ENCODE data around the gene ANP32B. TPM values are rescaled to one million over a fixed set of nuclear protein-coding genes. Genes with fewer than 3 reads are reported as not detected.

Gene ANP32B
- total RNA-seq, 2 experiments from 2014 or later: 32.1 to 389 TPM

DNA sequence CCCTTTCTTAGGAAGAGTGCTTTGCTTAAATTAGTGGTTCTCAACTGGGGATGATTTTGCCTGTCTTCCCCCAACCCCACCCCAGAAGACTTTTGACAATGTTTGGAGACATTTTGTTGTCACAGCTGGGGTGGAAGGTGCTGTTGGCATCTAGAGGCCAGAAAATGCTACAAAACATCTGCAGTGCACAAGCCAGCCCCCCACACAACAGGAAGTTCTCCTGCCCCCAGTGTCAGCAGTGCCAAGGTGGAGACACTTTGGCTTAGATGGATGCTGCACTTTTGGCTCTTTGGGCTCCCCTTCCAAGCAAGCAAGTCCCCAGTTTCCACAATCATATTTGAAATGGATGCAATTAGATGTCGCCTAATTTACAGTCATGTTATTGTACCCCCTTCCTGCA, 47.9 kb upstream of the ANP32B start:
- peaks cover 21% of the 10 kb centered on the region; the same call in 1 of the 2 replicates for H3K79me2 ChIP-seq (ENCODE audit: insufficient read depth, low read depth, low read length)
- H3K4me2 ChIP-seq (ENCODE audit: low read length): peak overlapping the region; percentile 66
- peaks cover 100% of the 10 kb centered on the region for H3K4me1 ChIP-seq (ENCODE audit: insufficient read depth, low read length, poor library complexity, severe bottlenecking)
- intact Hi-C loops (cut with micrococcal nuclease; ENCODE audit: unreplicated experiment): loop anchor here (5.0 kb wide), 1 partner anchor 172 kb away; no protein-coding TSS in a partner anchor
- peak overlapping the region; percentile 91 for H3K27ac ChIP-seq (ENCODE audit: low read depth, low read length, poor library complexity, severe bottlenecking)
- no peaks in the 10 kb centered on the region for H3K9me2 ChIP-seq (ENCODE audit: insufficient read depth, low read length)
- H4K20me1 ChIP-seq (ENCODE audit: insufficient read depth, low read length): no peaks in the 10 kb centered on the region
- no peaks in the 10 kb centered on the region for H3K9me3 ChIP-seq (ENCODE audit: low read length)
- no TSS peak for BruUV-seq (replicated peaks)
- peak overlapping the region; percentile 49 for H3K4me3 ChIP-seq (ENCODE audit: low read depth, low read length, poor library complexity, severe bottlenecking)
- TF ChIP-seq EZH2phosphoT487 (IDR thresholded peaks at IDR 0.05; ENCODE audit: borderline replicate concordance, low read depth, low read length): no peak
- TF ChIP-seq CTCF (conservative IDR thresholded peaks at IDR 0.05; ENCODE audit: low read length): no peak
- peak overlapping the region; percentile 45; the same call in 1 of the 2 replicates for H2AFZ ChIP-seq (ENCODE audit: low read length)
- H3K36me3 ChIP-seq (ENCODE audit: insufficient read depth, low read length): no peaks in the 10 kb centered on the region; the same call in 1 of the 2 replicates
- DNase-seq (ENCODE audit: low spot score): peak; percentile 55
- CTCF ChIA-PET (ENCODE audit: unreplicated experiment): interaction anchor here (1.2 to 1.6 kb wide), 2 partner anchors 11 to 45 kb away, joined by 4 to 5 read pairs; no protein-coding TSS in a partner anchor
- POLR2A ChIA-PET: interaction anchor here (0.9 to 4.7 kb wide), 6 partner anchors 9 to 306 kb away, joined by 3 to 22 read pairs (median 6); partner anchors contain the start of genes NANS and TRMO

DNA sequence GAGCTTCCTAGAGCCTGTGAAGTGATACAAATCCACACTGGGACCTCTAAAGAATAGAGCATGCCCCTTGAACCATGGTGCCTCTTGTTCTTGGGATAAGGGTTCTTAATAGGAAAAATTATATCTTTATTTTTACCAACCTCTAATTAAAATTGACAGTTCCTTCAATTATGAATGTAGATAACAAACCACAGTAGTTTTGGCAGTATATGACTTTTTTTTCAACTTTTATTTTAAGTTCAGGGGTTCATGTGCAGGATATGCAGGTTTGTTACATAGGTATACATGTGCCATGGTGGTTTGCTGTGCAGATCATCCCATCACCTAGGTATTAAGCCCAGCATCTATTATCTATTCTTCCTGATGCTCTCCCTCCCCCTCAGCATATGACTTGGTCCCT, 46.1 kb upstream of the ANP32B start:
- H3K4me3 ChIP-seq (ENCODE audit: low read depth, low read length, poor library complexity, severe bottlenecking): peak overlapping the region; percentile 49
- no peaks in the 10 kb centered on the region for H3K9me3 ChIP-seq (ENCODE audit: low read length)
- H4K20me1 ChIP-seq (ENCODE audit: insufficient read depth, low read length): no peaks in the 10 kb centered on the region
- CTCF ChIA-PET (ENCODE audit: unreplicated experiment): no interaction called here
- no peak for TF ChIP-seq CTCF (conservative IDR thresholded peaks at IDR 0.05; ENCODE audit: low read length)
- TF ChIP-seq EZH2phosphoT487 (IDR thresholded peaks at IDR 0.05; ENCODE audit: borderline replicate concordance, low read depth, low read length): no peak
- H3K79me2 ChIP-seq (ENCODE audit: insufficient read depth, low read depth, low read length): peaks cover 18% of the 10 kb centered on the region; the same call in 1 of the 2 replicates
- peak overlapping the region; percentile 91 for H3K27ac ChIP-seq (ENCODE audit: low read depth, low read length, poor library complexity, severe bottlenecking)
- H3K36me3 ChIP-seq (ENCODE audit: insufficient read depth, low read length): no peaks in the 10 kb centered on the region
- no peak for DNase-seq (ENCODE audit: low spot score)
- H3K9me2 ChIP-seq (ENCODE audit: insufficient read depth, low read length): no peaks in the 10 kb centered on the region
- peaks cover 94% of the 10 kb centered on the region for H3K4me1 ChIP-seq (ENCODE audit: insufficient read depth, low read length, poor library complexity, severe bottlenecking)
- peak overlapping the region; percentile 45; the same call in 1 of the 2 replicates for H2AFZ ChIP-seq (ENCODE audit: low read length)
- intact Hi-C loops (cut with micrococcal nuclease; ENCODE audit: unreplicated experiment): loop anchor here (5.0 kb wide), 1 partner anchor 170 kb away; no protein-coding TSS in a partner anchor
- POLR2A ChIA-PET: interaction anchor here (0.7 to 4.7 kb wide), 7 partner anchors 10 to 46 kb away, joined by 3 to 22 read pairs (median 7); partner anchors contain the start of gene TRMO
- BruUV-seq (replicated peaks): no TSS peak
- peak overlapping the region; percentile 66 for H3K4me2 ChIP-seq (ENCODE audit: low read length)

DNA sequence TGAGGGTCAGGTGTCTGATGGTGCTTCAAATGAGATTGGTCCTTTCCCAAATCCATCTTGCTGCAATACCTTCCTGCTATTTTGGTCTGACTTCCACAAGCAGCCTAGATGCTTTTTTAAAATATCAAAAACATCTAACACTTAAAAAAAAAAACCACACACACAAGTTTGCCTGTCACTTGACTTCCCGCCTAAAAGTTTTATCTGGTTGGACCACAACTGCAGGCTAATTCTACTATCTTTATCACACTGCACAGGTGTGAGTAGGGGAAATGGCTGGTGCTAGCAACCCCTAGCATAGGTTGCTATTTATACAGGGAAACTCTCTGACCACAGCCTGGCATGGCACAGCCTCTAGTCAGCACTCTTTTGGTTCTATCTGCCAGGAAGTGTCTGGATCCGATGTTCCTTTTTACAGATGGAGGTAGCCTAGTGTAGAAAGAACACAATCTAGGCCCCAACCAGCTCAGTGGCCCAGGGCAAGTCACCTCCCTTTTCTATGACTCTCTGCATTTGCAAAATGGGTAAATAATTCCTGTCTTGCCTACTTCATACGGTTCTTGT, 45.0 kb upstream of the ANP32B start, which contains the start of gene HEMGN:
Gene HEMGN, minus strand, starts transcription at position 92 of the 564 bp plus-strand sequence. Its CDS starts 36 bp downstream, at position 56.
- peak within 1 kb of the TSS; percentile 60 for H3K4me3 ChIP-seq (ENCODE audit: low read depth, low read length, poor library complexity, severe bottlenecking)
- ChIA-PET POLR2A (interaction anchor here (0.6 to 4.7 kb wide), 5 partner anchors 12 to 43 kb away, joined by 3 to 22 read pairs (median 5); no protein-coding TSS in a partner anchor), CTCF (ENCODE audit: unreplicated experiment) (no interaction called here)
- BruUV-seq (replicated peaks): no TSS peak
- DNase-seq (ENCODE audit: low spot score): peak; percentile 92
- no peaks in the 10 kb centered on the region for H4K20me1 ChIP-seq (ENCODE audit: insufficient read depth, low read length)
- no peaks in the 10 kb centered on the region for H3K36me3 ChIP-seq (ENCODE audit: insufficient read depth, low read length)
- H3K9me3 ChIP-seq (ENCODE audit: low read length): no peaks in the 10 kb centered on the region
- H3K4me2 ChIP-seq (ENCODE audit: low read length): peak within 1 kb of the TSS; percentile 66
- H2AFZ ChIP-seq (ENCODE audit: low read length): peak within 1 kb of the TSS; percentile 60; the same call in 1 of the 2 replicates
- H3K79me2 ChIP-seq (ENCODE audit: insufficient read depth, low read depth, low read length): peaks cover 18% of the 10 kb centered on the region; the same call in 1 of the 2 replicates
- H3K9me2 ChIP-seq (ENCODE audit: insufficient read depth, low read length): no peaks in the 10 kb centered on the region
- peak within 1 kb of the TSS; percentile 91 for H3K27ac ChIP-seq (ENCODE audit: low read depth, low read length, poor library complexity, severe bottlenecking)
- TF ChIP-seq CTCF (conservative IDR thresholded peaks at IDR 0.05; ENCODE audit: low read length) (no peak; the same call in 1 of the 2 replicates), EZH2phosphoT487 (IDR thresholded peaks at IDR 0.05; ENCODE audit: borderline replicate concordance, low read depth, low read length) (no peak)
- intact Hi-C loops (cut with micrococcal nuclease; ENCODE audit: unreplicated experiment): loop anchor here (1.0 to 5.0 kb wide), 2 partner anchors 45 to 169 kb away; partner anchors contain the start of gene ANP32B
- peaks cover 93% of the 10 kb centered on the region for H3K4me1 ChIP-seq (ENCODE audit: insufficient read depth, low read length, poor library complexity, severe bottlenecking)

All from OCI-LY7 (cell line).